B cell (primary cell): ENCODE measurements around the gene GMPPB. TPM values are rescaled to one million over a fixed set of nuclear protein-coding genes. Genes with fewer than 3 reads are reported as not detected.

Experiments used
- ATAC-seq: fragments of 200-7000 bp; cut with Tn5 transposase; one replicate; pipeline ENCODE4 v1.10.0; 2021; ENCODE audit warnings: low read depth, mild to moderate bottlenecking, moderate number of reproducible peaks, moderate library complexity
- CTCF ChIA-PET: fragments of 350-600 bp; sonication (Branson Sonifier 250); formaldehyde crosslinking; loops from one replicate; lab custom pipeline; 2021; ENCODE audit warnings: antibody characterized with exemption, inconsistent platforms; lab: Charles Lee
- POLR2A ChIA-PET: fragments of 350-600 bp; sonication (Branson Sonifier 250); formaldehyde crosslinking; loops from one replicate; lab custom pipeline; 2021; ENCODE audit warnings: antibody characterized with exemption; lab: Charles Lee
- DNase-seq: peaks from one replicate; pipeline ENCODE4 v3.0.0; 2013
- H2AFZ ChIP-seq: 2 replicates; pipeline ENCODE4 v1.6.1; 2012; ENCODE audit warnings: mild to moderate bottlenecking, low read depth, low read length; ENCODE audit not compliant: insufficient read depth, poor library complexity, severe bottlenecking
- H3K27ac ChIP-seq, 2 donors: 1 replicate in 1 of 2; 2 replicates in 1 of 2; pipeline ENCODE4 v1.5.1; 2012 to 2013; ENCODE audit warnings: low read length in 2 of 2, mild to moderate bottlenecking in 2 of 2, moderate library complexity in 1 of 2
- H3K27me3 ChIP-seq, 4 experiments: fragments of 200-600 bp in 1 of 4; sonication (generic) in 1 of 4; replicated peaks in 1 of 4; 1 replicate in 2 of 4; 2 replicates in 2 of 4; pipeline versions ENCODE4 v1.6.1 to v1.7.0; 2013 to 2016; ENCODE audit warnings: low read length in 3 of 4, mild to moderate bottlenecking in 2 of 4, mixed read lengths in 1 of 4, moderate library complexity in 1 of 4; ENCODE audit not compliant: insufficient read depth in 4 of 4, control insufficient read depth in 3 of 4; ENCODE audit errors: control extremely low read depth in 1 of 4
- H3K36me3 ChIP-seq, 2 experiments: replicated peaks in 1 of 2; 1 replicate in 1 of 2; 2 replicates in 1 of 2; pipeline versions ENCODE4 v1.6.1 to v1.7.1; 2013; ENCODE audit warnings: low read length in 1 of 2; ENCODE audit not compliant: insufficient read depth in 2 of 2, control insufficient read depth in 1 of 2; ENCODE audit errors: control extremely low read depth in 1 of 2, extremely low read depth in 1 of 2
- H3K4me1 ChIP-seq, 2 donors: fragments of 200-600 bp in 1 of 2; sonication (generic) in 1 of 2; 1 replicate in 1 of 2; 2 replicates in 1 of 2; pipeline versions ENCODE4 v1.5.1 to v1.6.1; 2013 to 2017; ENCODE audit warnings: low read length in 2 of 2; ENCODE audit not compliant: control insufficient read depth in 2 of 2, insufficient read depth in 2 of 2
- H3K4me2 ChIP-seq: replicated peaks from 2 replicates; pipeline ENCODE3; 2012; ENCODE audit warnings: mild to moderate bottlenecking, low read depth, low read length; ENCODE audit not compliant: poor library complexity, severe bottlenecking
- H3K4me3 ChIP-seq, 5 experiments: fragments of 200-600 bp in 1 of 5; sonication (generic) in 1 of 5; 1 replicate in 3 of 5; 2 replicates in 2 of 5; pipeline versions ENCODE4 v1.5.1 to v1.7.0; 2011 to 2016; ENCODE audit warnings: low read length in 4 of 5, mild to moderate bottlenecking in 4 of 5, low read depth in 2 of 5, control low read depth in 1 of 5, moderate library complexity in 1 of 5; ENCODE audit not compliant: insufficient read depth in 1 of 5; ENCODE audit errors: control extremely low read depth in 1 of 5, extremely low read depth in 1 of 5
- H3K79me2 ChIP-seq: fragments of 200-600 bp; sonication (generic); one replicate; pipeline ENCODE4 v1.6.0; 2016; ENCODE audit warnings: low read length; ENCODE audit not compliant: control insufficient read depth, insufficient read depth
- H3K9ac ChIP-seq: fragments of 200-600 bp; sonication (generic); 2 replicates; pipeline ENCODE4 v1.6.1; 2017; ENCODE audit warnings: mild to moderate bottlenecking, low read length, moderate library complexity
- H3K9me3 ChIP-seq, 3 donors: one replicate each; pipeline versions ENCODE4 v1.6.1 to v1.7.1; 2013; ENCODE audit warnings: low read length in 2 of 3; ENCODE audit not compliant: control insufficient read depth in 2 of 3, insufficient read depth in 1 of 3; ENCODE audit errors: control extremely low read depth in 1 of 3
- H4K20me1 ChIP-seq: 2 replicates; pipeline ENCODE4 v1.6.0; 2012; ENCODE audit warnings: mild to moderate bottlenecking, low read length; ENCODE audit not compliant: insufficient read depth, control insufficient read depth, poor library complexity, severe bottlenecking
- H3K27ac Mint-ChIP-seq: one replicate; pipeline ENCODE4 v1.8.0; 2021; ENCODE audit warnings: mixed read lengths
- H3K27me3 Mint-ChIP-seq: one replicate; pipeline ENCODE4 v1.8.0; 2021; ENCODE audit warnings: mixed read lengths
- H3K4me1 Mint-ChIP-seq: one replicate; pipeline ENCODE4 v1.8.0; 2021; ENCODE audit warnings: mixed read lengths
- H3K4me3 Mint-ChIP-seq: one replicate; pipeline ENCODE4 v1.8.0; 2021; ENCODE audit warnings: mixed read lengths
- H3K9me3 Mint-ChIP-seq: one replicate; pipeline ENCODE4 v1.8.0; 2022; ENCODE audit warnings: mixed read lengths; ENCODE audit not compliant: insufficient read depth
- CTCF ChIP-seq: fragments of 200-600 bp; IDR thresholded peaks from one replicate; pipeline ENCODE4 v1.8.0; 2022; ENCODE audit warnings: antibody characterized with exemption, mild to moderate bottlenecking
- EZH2 ChIP-seq: IDR thresholded peaks from 2 replicates; pipeline ENCODE4 v1.6.1; 2012; ENCODE audit warnings: borderline replicate concordance, low read depth, mild to moderate bottlenecking, moderate library complexity, low read length; ENCODE audit not compliant: insufficient read depth, poor library complexity, severe bottlenecking
- WGBS: methylation state at CpG from one replicate; pipeline ENCODE4 v1.1.5; 2013; ENCODE audit warnings: missing lambda C conversion rate; ENCODE audit not compliant: insufficient coverage; 5-methylcytosine and 5-hydroxymethylcytosine counted together
- intact Hi-C: fragments of 100-400 bp; cut with micrococcal nuclease; formaldehyde crosslinking; loops from one replicate; pipeline ENCODE4 v1.10.0; 2022
- polyA plus RNA-seq: library from polyadenylated mRNA; depleted of rRNA; stranded (reverse); fragments of >200 nt; gene quantifications from 2 replicates; pipeline ENCODE4 v1.2.3, GENCODE V29; 2012
- total RNA-seq, 2 donors: library from RNA; stranded (reverse); fragments of 120-200 nt in 1 of 2; gene quantifications; 1 replicate in 1 of 2; 2 replicates in 1 of 2; pipeline versions ENCODE4 v1.2.3 to v1.2.4, GENCODE V29; 2013 to 2022

Gene GMPPB
- total and polyA plus RNA-seq, 2 donors (not counting 1 experiment from before 2014, with no cell fraction given): 31.4 to 32.5 TPM

GRCh38 chr3:49718858-49719213 is 4.9 kb downstream of the GMPPB start:
- H3K27ac ChIP-seq: no peak overlapping the region
- H3K9ac ChIP-seq: peak overlapping the region; percentile 79
- Mint-ChIP-seq H3K4me3 (peak overlapping the region; percentile 96), H3K9me3 (no peaks in the 10 kb centered on the region), H3K27ac (peak overlapping the region; percentile 92), H3K4me1 (peaks cover 36% of the 10 kb centered on the region), H3K27me3 (no peaks in the 10 kb centered on the region)
- H3K36me3 ChIP-seq: peaks cover 0 to 23% of the 10 kb centered on the region in 2 experiments
- ATAC-seq (no peak), DNase-seq (no peak)
- H3K79me2 ChIP-seq: peaks cover 4% of the 10 kb centered on the region
- intact Hi-C loops: loop anchor here (1.0 kb wide), 6 partner anchors 45 to 187 kb away; partner anchors contain the start of genes APEH, INKA1, IP6K1 and TRAIP
- H4K20me1 ChIP-seq: no peaks in the 10 kb centered on the region
- peak overlapping the region; percentile 66 for H2AFZ ChIP-seq
- POLR2A ChIA-PET: interaction anchor here (1.0 to 3.0 kb wide), 2 partner anchors 17 to 84 kb away, joined by 3 to 9 read pairs; partner anchors contain the start of gene INKA1
- peaks cover 16 to 30% of the 10 kb centered on the region in 2 donors for H3K4me1 ChIP-seq
- H3K4me3 ChIP-seq: peak overlapping the region; percentile 65 to 77 (median 71)
- TF ChIP-seq EZH2 (no peak), CTCF (no peak)
- CTCF ChIA-PET: interaction anchor here (0.6 to 3.2 kb wide), 14 partner anchors 11 to 1523 kb away, joined by 3 to 22 read pairs (median 4); partner anchors contain the start of genes INKA1, IP6K1 and RBM6
- 19% methylated on average over 33 of the region's 33 CpGs for WGBS
- H3K9me3 ChIP-seq: no peaks in the 10 kb centered on the region
- no peaks in the 10 kb centered on the region for H3K27me3 ChIP-seq
- peak overlapping the region; percentile 95 for H3K4me2 ChIP-seq
